Measurements from ENCODE around the gene ANKS1B. TPM values are rescaled to one million over a fixed set of nuclear protein-coding genes. Genes with fewer than 3 reads are reported as not detected.

The ANKS1B gene
- total RNA-seq, 1 experiment from 2014 or later = 9.7 TPM

- ChIA-PET CTCF (no interaction called here), POLR2A (no interaction called here)
- no peak for ATAC-seq
- BruUV-seq (replicated peaks) = no TSS peak
- no peaks in the 10 kb centered on the region for H3K27me3 ChIP-seq (ENCODE audit: control insufficient read depth, insufficient read depth, low read length)
- no peak for DNase-seq (ENCODE audit: low read depth, low spot score)
- intact Hi-C loops (cut with micrococcal nuclease; ENCODE audit: unreplicated experiment) (no loop called here), in situ Hi-C loops (cut with HindIII; ENCODE audit: low pct_unique_long_range_greater_than_20kb, low sequenced_read_pairs) (no loop called here)
- no peaks in the 10 kb centered on the region for H3K9me3 ChIP-seq (ENCODE audit: control insufficient read depth, insufficient read depth, low read depth, low read length)
- H3K4me1 ChIP-seq (ENCODE audit: control insufficient read depth, insufficient read depth, low read length) = no peaks in the 10 kb centered on the region; the same call in 1 of the 2 replicates
- no peak overlapping the region for H3K27ac ChIP-seq (ENCODE audit: low read length)
- no peaks in the 10 kb centered on the region for H3K36me3 ChIP-seq (ENCODE audit: control insufficient read depth, insufficient read depth, low read length)
- no peak for TF ChIP-seq SIN3A (IDR thresholded peaks at IDR 0.05; ENCODE audit: borderline replicate concordance, insufficient read depth, low read depth, low read length)
- TF ChIP-seq CTCF (IDR thresholded peaks at IDR 0.05) = no peak
- TF ChIP-seq REST (IDR thresholded peaks at IDR 0.05; ENCODE audit: insufficient read depth in 1 of 2, low read depth in 2 of 2, low read length in 1 of 2) = no peak
- TF ChIP-seq POLR2AphosphoS5 (IDR thresholded peaks at IDR 0.05; ENCODE audit: low read depth, low read length) = no peak
- TF ChIP-seq TCF7L2 (IDR thresholded peaks at IDR 0.05; ENCODE audit: low read depth, low read length) = no peak
- H3K4me3 ChIP-seq (ENCODE audit: low read depth in 2 of 2, low read length in 2 of 2) = no peak overlapping the region
Measured at GRCh38 chr12:99265648-99266047, 719.1 kb downstream of the ANKS1B start.

- no peaks in the 10 kb centered on the region for H3K36me3 ChIP-seq (ENCODE audit: control insufficient read depth, insufficient read depth, low read length)
- H3K27ac ChIP-seq (ENCODE audit: low read length) = no peak overlapping the region
- in situ Hi-C loops (cut with HindIII; ENCODE audit: low pct_unique_long_range_greater_than_20kb, low sequenced_read_pairs) (no loop called here), intact Hi-C loops (cut with micrococcal nuclease; ENCODE audit: unreplicated experiment) (no loop called here)
- TF ChIP-seq POLR2AphosphoS5 (IDR thresholded peaks at IDR 0.05; ENCODE audit: low read depth, low read length) = no peak
- TF ChIP-seq SIN3A (IDR thresholded peaks at IDR 0.05; ENCODE audit: borderline replicate concordance, insufficient read depth, low read depth, low read length) = no peak
- no peak for TF ChIP-seq REST (IDR thresholded peaks at IDR 0.05; ENCODE audit: insufficient read depth in 1 of 2, low read depth in 2 of 2, low read length in 1 of 2)
- no peak for TF ChIP-seq CTCF (IDR thresholded peaks at IDR 0.05)
- TF ChIP-seq TCF7L2 (IDR thresholded peaks at IDR 0.05; ENCODE audit: low read depth, low read length) = no peak
- DNase-seq (ENCODE audit: low read depth, low spot score) = no peak
- no peak for ATAC-seq
- H3K4me1 ChIP-seq (ENCODE audit: control insufficient read depth, insufficient read depth, low read length) = no peaks in the 10 kb centered on the region; the same call in 1 of the 2 replicates
- H3K27me3 ChIP-seq (ENCODE audit: control insufficient read depth, insufficient read depth, low read length) = no peaks in the 10 kb centered on the region
- POLR2A ChIA-PET = no interaction called here
- no peak overlapping the region for H3K4me3 ChIP-seq (ENCODE audit: low read depth in 2 of 2, low read length in 2 of 2)
- no peaks in the 10 kb centered on the region for H3K9me3 ChIP-seq (ENCODE audit: control insufficient read depth, insufficient read depth, low read depth, low read length)
- no TSS peak for BruUV-seq (replicated peaks)
- CTCF ChIA-PET = no interaction called here
Measured at GRCh38 chr12:99261256-99261655, 723.5 kb downstream of the ANKS1B start.
